Activated B cell treated with CpG ODN at 0.5 μM for 24 hours (primary cell): ENCODE data around the gene ALPL. TPM values are rescaled to one million over a fixed set of nuclear protein-coding genes. Genes with fewer than 3 reads are reported as not detected.

Experiments used
- ATAC-seq: fragments of 200-7000 bp; cut with Tn5 transposase; one replicate; pipeline ENCODE4 v1.10.0; 2021; ENCODE audit warnings: low read depth, mild to moderate bottlenecking, moderate library complexity
- CTCF ChIA-PET: fragments of 350-600 bp; sonication (Branson Sonifier 250); formaldehyde crosslinking; loops from one replicate; lab custom pipeline; 2021; ENCODE audit warnings: antibody characterized with exemption; lab: Charles Lee
- POLR2A ChIA-PET: fragments of 350-600 bp; sonication (Branson Sonifier 250); formaldehyde crosslinking; loops from one replicate; lab custom pipeline; 2021; ENCODE audit warnings: antibody characterized with exemption; lab: Charles Lee
- DNase-seq: peaks from one replicate; pipeline ENCODE4 v3.0.0; 2022
- H3K27ac Mint-ChIP-seq: one replicate; pipeline ENCODE4 v1.8.0; 2020; ENCODE audit warnings: mixed read lengths
- H3K27me3 Mint-ChIP-seq: one replicate; pipeline ENCODE4 v1.8.0; 2021; ENCODE audit warnings: mixed read lengths
- H3K36me3 Mint-ChIP-seq: one replicate; pipeline ENCODE4 v1.8.0; 2021; ENCODE audit warnings: low read depth, mixed read lengths
- H3K4me1 Mint-ChIP-seq: one replicate; pipeline ENCODE4 v1.8.0; 2021; ENCODE audit warnings: mixed read lengths
- H3K4me3 Mint-ChIP-seq: one replicate; pipeline ENCODE4 v1.8.0; 2020; ENCODE audit warnings: mild to moderate bottlenecking, mixed read lengths
- H3K9me3 Mint-ChIP-seq: one replicate; pipeline ENCODE4 v1.8.0; 2020; ENCODE audit warnings: mixed read lengths
- CTCF ChIP-seq: fragments of 200-600 bp; IDR thresholded peaks from one replicate; pipeline ENCODE4 v1.8.0; 2022; ENCODE audit warnings: antibody characterized with exemption, mild to moderate bottlenecking
- intact Hi-C: fragments of 100-400 bp; cut with micrococcal nuclease; formaldehyde crosslinking; loops from one replicate; pipeline ENCODE4 v1.15.1; 2024
- total RNA-seq: library from RNA; stranded (reverse); gene quantifications from 2 replicates; pipeline ENCODE4 v1.2.3, GENCODE V29; 2022

The ALPL gene
- total RNA-seq, 1 donor from 2014 or later = 14.7 TPM

DNA sequence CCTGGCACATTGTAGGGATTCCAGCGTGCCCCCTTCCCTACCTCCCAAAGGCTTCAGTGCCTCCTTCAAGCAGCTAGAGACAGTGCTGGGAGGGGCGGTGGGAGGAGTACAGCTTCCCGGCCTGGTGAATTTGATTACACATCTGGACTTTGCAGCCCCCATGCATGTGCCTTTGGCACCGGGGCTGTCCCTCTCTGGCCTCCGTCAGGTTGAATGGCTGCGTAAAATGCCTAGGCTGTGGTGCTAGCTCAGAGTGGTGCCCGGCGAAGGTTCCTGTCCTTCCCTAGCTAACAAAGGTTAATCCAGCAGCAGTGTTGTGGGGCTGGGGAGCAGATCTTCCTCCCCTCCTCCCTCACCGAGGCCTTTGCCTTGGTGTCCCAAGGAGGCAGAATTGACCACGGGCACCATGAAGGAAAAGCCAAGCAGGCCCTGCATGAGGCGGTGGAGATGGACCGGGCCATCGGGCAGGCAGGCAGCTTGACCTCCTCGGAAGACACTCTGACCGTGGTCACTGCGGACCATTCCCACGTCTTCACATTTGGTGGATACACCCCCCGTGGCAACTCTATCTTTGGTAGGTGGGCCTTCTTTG is 66.2 kb downstream of the ALPL start:
- ChIA-PET POLR2A (interaction anchor here (0.6 kb wide), 1 partner anchor 170 kb away, joined by 8 read pairs; no protein-coding TSS in a partner anchor), CTCF (interaction anchor here (1.3 kb wide), 1 partner anchor 205 kb away, joined by 3 read pairs; no protein-coding TSS in a partner anchor)
- no peaks in the 10 kb centered on the region for H3K4me1 Mint-ChIP-seq
- no peaks in the 10 kb centered on the region for H3K36me3 Mint-ChIP-seq
- TF ChIP-seq CTCF = no peak
- ATAC-seq (no peak), DNase-seq (no peak)
- no peak overlapping the region for H3K4me3 Mint-ChIP-seq
- H3K27ac Mint-ChIP-seq = no peak overlapping the region
- intact Hi-C loops = no loop called here
- H3K27me3 Mint-ChIP-seq = peaks cover 8% of the 10 kb centered on the region
- no peaks in the 10 kb centered on the region for H3K9me3 Mint-ChIP-seq

- no peak for ATAC-seq
- DNase-seq = no peak
- no peak overlapping the region for H3K4me3 Mint-ChIP-seq
- ChIA-PET POLR2A (no interaction called here), CTCF (no interaction called here)
- H3K27ac Mint-ChIP-seq = no peak overlapping the region
- no peak for TF ChIP-seq CTCF
- H3K27me3 Mint-ChIP-seq = peaks cover 8% of the 10 kb centered on the region
- H3K36me3 Mint-ChIP-seq = no peaks in the 10 kb centered on the region
- H3K4me1 Mint-ChIP-seq = no peaks in the 10 kb centered on the region
- intact Hi-C loops = no loop called here
- H3K9me3 Mint-ChIP-seq = no peaks in the 10 kb centered on the region
Measured at GRCh38 chr1:21576031-21576797, 67.0 kb downstream of the ALPL start.

DNA sequence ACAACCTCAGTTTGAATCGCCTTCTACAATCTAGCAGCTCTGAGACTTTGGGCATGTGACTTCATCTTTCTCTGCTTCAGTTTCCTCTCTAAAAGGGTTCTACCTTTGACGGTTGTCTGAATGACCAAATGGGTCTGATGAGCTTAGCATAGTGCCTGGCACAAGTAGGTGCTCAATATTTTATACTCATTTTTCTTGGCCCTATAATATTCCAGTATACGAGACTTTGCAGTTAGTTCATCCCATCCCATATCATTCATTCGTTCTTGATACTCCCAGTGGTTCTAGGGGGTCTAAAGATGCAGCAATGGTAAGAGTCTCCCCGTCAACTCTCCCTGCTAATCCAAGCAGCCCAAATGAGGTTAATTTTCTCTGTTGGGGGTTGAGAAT is 67.6 kb downstream of the ALPL start:
- no peaks in the 10 kb centered on the region for H3K9me3 Mint-ChIP-seq
- H3K27ac Mint-ChIP-seq = no peak overlapping the region

GRCh38 chr1:21577324-21577723 is 68.1 kb downstream of the ALPL start:
- Mint-ChIP-seq H3K27me3 (peaks cover 8% of the 10 kb centered on the region), H3K36me3 (no peaks in the 10 kb centered on the region), H3K4me1 (no peaks in the 10 kb centered on the region), H3K4me3 (no peak overlapping the region), H3K9me3 (no peaks in the 10 kb centered on the region), H3K27ac (no peak overlapping the region)
- ATAC-seq (no peak), DNase-seq (no peak)
- CTCF ChIA-PET = no interaction called here
- POLR2A ChIA-PET = no interaction called here
- TF ChIP-seq CTCF = no peak
- intact Hi-C loops = no loop called here

More for the DNA sequence above, 67.6 kb downstream of the ALPL start:
- no peak for TF ChIP-seq CTCF
- ATAC-seq (no peak), DNase-seq (no peak)
- Mint-ChIP-seq H3K27me3 (peaks cover 8% of the 10 kb centered on the region), H3K4me1 (no peaks in the 10 kb centered on the region), H3K36me3 (no peaks in the 10 kb centered on the region), H3K4me3 (no peak overlapping the region)
- intact Hi-C loops = no loop called here
- POLR2A ChIA-PET = no interaction called here
- CTCF ChIA-PET = no interaction called here

- peaks cover 10% of the 10 kb centered on the region for H3K27me3 Mint-ChIP-seq
- no peaks in the 10 kb centered on the region for H3K9me3 Mint-ChIP-seq
- H3K27ac Mint-ChIP-seq = no peak overlapping the region
- CTCF ChIA-PET = no interaction called here
- no peaks in the 10 kb centered on the region for H3K36me3 Mint-ChIP-seq
- H3K4me3 Mint-ChIP-seq = no peak overlapping the region
- POLR2A ChIA-PET = no interaction called here
- DNase-seq = no peak
- TF ChIP-seq CTCF = no peak
- intact Hi-C loops = no loop called here
- ATAC-seq = no peak
- no peaks in the 10 kb centered on the region for H3K4me1 Mint-ChIP-seq
Measured at GRCh38 chr1:21577933-21578332, 68.7 kb downstream of the ALPL start.
